CD4-positive, alpha-beta T cell treated with Interleukin-12 subunit alpha and Interleukin-12 subunit beta, for 1 hour (primary cell): ENCODE measurements around the gene SPINK8.
A peak's percentile ranks its signal among the peaks of the same experiment; 100 is the strongest.

Source experiments
- DNase-seq: peaks from one replicate; pipeline ENCODE4 v3.0.0-alpha.2; 2020

The SPINK8 gene

DNA sequence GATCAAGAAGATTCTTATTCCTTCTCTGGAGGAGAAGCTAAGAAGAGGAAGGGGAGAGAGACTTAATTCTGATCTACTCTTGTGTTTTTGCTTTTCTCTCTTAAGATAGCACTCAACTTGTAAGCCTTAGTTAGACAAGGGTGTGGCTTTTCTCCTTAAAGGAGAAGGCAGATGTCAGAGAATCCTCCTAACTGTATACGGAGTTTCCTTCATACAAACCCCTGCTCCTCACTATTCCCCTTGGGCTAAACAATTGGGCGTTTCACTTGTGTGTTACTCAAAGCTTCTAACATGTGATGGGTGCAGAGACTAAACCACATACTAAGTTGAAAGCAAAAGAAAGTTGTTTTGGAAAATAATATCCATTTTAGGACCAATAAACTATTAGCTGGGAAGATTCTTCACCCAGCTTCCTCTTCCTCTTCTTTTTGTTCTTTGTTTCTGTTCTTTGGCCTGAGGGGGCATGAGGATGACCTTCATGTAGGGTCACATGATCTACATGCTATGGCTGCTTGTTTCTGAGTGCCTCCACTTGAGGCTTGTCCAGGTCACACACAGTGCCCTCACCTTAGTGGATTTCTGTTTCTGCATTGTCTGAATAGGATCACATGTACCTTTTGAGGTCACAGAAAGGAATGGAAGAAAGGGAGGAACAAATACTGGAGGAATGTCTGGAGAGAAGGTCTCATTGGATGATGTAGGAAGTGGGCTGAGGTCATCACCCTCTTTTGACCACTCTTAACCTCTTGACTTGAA, 14.6 kb downstream of the SPINK8 start:
- DNase-seq = no peak

DNA sequence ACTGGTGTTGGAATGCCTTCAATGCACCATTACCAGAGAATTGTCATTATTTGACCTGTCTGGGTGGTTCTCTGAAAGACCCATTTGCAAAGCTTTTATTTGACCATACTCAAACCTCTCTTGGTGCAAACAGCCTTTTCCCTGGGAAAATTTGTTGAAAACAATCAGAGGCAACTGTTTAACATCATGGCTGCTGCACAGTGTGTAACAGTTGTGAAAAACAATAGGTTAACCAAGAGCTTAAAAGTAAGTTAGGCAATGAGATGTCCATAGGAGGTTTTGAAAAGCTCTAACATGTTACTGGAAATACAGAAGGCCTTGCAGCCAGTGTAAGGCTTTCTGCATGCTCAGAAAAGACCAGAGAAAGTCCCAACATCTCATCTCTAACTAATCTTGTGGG, 18.9 kb downstream of the SPINK8 start:
- DNase-seq = no peak

DNA sequence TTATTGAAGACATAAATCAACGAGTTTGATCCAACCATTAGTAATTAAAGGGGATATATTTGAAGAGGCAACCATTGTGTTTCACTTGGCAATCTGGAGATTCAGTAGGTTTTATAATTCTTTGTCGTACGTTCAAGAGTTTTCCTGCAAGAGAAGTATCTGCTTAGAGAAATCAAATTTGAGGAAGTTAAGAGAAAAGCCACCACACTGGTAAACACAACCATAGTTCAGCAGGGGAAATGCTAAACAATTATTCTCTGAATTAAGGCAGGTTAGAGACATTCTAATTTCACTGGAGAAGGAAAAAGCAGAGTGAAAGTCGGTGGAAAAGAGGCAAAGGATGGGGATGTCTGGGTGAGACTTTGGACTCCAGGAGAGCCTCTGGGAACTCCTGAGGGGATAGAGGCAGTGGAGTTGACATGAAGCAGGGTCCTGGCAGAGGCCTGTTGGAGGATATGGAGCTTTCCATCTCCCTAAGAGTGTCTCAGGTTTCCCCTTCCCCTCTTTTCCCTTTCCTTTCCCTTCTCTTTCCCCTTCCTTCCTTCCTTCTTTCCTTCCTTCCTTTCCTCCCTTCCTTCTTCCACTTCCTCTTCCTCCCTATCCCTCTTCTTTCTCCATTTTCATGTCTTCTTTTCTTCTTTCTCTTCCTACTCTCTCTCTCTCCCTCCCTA, 26.5 kb downstream of the SPINK8 start:
- DNase-seq = no peak

DNA sequence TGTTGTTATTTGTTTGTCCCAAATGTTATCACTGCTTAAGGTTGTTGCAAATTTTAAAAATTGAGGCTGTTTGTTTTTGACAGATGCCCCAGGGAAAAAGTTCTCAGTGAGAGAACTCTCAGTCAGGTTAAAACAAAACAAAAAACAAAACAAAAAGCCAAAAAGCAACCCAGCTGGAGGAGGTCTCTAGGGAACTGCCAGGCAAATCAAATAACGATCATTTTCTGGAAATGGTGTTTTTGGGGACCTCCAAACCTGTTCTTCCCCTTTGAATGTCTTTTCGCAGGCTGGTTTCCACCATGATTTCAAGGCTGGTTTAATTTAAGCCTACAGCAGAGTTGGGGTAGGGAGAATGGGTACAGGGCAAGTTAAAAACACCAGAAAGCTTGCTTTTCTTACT, 27.2 kb downstream of the SPINK8 start:
- no peak for DNase-seq

DNA sequence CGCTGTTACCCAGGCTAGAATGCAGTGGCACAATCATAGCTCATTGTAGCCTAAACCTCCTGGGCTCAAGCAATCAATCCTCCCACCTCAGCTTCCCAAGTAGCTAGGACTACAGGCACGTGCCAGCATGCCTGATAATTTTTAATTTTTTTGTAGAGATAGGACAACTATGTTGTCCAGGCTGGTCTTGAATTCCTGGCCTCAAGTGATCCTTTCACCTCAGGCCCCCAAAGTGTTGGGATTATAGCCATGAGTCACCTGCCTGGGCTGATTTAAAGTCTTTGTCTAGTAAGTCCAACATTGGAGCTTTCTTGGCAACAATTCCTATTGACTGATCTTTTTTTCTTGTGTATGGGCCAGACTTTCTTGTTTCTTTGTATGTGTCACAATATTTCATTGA, 28.1 kb downstream of the SPINK8 start:
- DNase-seq = no peak

DNA sequence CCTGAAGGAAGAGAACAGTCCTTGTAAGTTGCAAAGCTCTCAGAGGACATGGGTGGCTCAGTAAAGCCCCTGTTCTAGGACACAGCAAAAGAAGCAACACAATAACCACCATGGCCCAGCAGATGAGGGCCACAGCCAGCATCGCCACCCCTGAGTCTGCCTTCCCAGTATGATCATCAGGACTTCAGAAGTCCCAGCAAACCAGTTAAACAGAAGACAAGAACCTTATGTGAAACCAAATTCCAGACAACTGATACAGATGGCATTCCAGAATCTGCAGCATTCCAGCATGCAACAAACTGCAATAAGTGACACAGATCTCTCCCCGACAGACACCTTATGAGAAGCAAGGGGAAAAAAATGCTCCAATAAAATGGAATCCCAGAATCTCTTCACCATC, 30.4 kb downstream of the SPINK8 start:
- DNase-seq = no peak

DNA sequence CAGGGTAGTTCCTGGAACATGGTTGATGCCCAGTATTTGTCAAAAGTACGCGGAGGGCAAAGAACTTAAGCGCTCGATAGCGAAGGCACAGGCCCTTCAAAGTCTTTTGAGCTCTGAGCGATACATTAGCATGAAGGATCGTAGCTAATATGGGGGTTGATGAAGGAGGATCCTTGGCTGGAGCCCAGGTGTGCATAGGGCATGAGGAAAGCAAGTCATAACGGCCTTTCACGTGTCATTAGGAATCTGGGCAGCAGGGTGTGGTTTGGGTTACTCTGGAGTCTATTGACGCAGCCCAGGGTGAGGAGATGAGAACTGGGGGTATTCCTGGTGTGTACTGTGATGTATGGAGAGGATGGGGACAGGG, 31.7 kb downstream of the SPINK8 start:
- no peak for DNase-seq

DNA sequence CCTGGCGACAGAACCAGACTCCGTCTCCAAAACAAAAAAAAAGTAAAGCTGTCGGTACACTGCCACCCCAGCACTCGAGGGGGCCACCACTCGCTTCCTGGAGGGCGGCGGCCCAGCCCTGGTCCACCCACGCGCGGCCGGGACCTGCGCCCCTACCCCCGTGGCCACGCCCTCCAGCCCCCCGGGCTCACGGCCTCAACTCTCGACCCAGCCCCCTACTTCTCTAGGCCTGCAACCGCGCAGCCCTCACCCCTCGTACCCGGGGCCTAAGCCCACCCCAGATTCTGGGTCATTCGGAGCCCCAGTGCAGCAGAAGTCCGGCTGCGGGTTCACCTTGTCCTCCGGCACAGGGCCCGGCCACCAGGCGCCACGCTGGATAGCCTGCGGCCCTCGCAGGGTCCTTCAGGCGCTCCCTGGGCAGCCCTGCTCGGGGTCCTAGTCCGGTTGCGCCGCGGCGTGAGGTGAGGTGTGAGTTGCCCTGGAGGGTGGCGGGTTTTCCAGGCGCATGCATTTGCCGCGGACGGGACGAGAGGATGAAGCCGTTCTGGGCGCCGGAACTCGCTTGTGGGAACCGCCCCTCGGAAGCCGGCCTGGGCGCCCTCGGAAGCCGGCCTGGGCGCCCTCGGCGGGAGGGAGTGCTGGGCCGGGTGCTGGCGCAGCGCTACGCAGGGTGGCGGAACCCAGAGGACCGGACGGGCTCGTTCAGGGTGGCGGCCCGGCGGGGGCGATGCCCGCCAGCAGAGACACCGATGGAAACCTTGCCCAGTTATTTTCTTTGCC, 32.3 kb downstream of the SPINK8 start, which contains the start of gene NME6:
NME6 (minus strand) TSS at position 348 of the 780 bp plus-strand sequence.
- peak; percentile 92 for DNase-seq

DNA sequence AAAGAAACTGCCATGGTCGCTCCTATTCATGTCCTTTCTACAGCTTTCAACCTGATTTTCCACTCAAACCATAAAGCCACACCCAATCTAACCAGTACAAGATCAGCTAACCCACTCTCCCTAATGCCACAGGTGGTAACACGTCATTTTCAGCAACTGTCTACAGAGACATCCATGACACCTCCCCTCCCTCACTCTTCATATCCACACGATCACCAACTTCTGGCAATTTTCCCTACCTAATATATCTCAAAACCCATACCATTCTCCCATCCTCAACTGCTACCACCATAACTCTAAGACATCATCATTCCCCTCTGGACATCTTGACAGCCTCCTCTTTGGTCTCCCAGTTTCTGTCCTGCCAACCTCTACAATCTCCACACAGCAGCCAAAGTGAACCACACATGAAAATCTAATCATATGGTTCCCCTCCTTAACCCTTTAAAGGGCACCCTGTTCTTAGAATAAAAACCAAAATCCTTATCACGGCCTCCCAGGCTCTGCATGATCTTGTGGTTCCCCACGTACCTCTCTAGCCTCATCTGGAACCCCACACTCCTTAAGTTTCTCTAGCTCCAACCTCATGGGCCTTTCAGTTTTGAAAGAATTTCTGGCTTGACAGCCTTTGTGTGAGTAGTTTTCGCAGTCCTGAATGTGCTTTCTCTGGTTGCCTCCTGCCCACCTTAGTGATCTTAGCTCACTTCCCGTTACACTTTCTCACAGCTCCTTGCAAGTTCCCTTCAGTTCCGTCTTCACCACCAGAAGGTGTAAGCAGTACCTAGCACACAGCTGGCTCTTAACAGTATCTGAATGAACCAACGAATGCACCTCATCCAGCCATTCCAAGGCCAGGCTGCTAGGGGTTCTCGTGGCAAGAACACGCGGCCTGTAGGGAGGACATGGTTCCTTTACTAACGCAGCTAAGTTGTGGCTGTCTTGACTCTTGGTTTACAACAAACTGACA, 33.4 kb downstream of the SPINK8 start:
- peak; percentile 50 for DNase-seq

DNA sequence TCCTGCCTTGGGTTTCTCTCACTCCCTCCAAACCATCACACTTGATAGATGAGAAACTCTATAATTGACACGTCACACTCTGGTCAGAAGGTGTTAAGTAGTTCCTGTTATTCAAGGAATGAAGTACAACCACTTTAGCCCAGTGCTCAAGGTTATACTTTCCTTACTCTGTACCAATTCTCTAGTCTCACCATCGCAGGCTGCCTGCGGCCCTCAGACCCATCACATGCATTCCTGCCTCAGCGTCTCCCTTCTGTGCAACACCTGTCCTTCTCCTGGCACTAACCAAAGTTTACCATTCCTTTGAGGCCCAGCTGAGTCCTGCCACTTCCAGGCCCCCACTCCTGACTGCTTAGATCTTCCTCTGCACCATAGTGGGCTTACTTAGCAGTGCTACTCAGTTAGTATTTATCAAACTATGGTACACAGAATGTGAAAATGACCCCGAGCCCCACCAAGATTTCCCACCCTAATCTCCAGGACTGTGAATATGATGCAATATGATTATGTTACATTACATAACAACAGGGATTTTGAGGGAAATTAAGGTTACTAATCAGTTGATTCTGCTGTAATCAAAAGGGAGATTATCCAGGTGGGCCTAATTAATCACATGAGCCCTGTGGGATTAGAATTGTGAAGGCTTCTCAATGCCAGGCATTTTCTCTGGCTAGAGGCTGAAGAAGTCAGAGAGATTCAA, 36.2 kb downstream of the SPINK8 start:
- no peak for DNase-seq

DNA sequence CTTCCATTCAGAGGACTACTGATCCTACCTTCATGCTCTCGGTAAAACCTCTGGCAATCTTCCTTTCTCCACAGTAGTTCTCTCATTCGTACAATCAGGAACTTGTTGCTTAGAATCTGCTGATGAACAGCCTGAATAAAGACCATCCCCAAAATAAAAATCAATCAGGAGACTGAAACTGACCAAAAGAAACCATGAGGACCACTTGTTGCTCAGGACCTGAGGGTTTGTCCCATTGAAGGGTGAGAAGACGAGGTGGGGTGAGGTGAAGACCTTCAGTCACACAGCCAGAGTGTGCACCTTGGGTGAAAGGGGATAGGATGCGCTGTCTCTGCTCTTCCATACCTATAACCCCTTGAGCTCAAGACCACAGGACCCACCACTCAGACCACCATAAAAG, 36.8 kb downstream of the SPINK8 start:
- no peak for DNase-seq

DNA sequence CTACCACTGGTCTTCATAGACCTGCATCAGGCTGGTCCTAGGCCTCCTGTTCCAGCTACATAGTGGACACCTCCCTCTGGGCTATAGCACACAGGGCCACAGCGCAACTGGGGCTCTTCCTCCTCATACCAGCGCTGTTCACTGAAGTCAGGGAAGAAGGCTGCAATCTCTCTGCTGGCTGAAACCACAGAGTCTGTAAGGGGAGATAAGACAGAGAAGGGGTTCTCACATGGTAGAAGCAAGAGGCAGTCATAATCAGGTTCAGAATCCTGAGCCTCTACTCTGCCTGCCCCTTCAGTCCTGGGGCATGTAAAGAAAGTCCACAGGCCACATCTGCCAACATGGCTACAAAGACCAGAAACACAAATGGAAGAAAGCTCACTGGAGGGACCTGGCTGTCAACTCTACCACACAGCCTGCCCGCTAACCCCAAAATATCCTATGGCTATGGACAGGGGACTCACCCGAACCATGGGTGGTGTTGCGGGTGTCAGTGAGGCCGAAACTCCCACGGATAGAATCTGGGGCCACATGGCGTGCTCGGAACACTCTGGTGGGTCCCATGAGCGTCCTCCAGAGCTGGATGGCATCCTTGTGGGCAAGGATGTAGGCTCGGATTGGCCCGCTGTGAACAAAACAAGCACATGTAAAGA, 38.7 kb downstream of the SPINK8 start:
- DNase-seq = no peak

DNA sequence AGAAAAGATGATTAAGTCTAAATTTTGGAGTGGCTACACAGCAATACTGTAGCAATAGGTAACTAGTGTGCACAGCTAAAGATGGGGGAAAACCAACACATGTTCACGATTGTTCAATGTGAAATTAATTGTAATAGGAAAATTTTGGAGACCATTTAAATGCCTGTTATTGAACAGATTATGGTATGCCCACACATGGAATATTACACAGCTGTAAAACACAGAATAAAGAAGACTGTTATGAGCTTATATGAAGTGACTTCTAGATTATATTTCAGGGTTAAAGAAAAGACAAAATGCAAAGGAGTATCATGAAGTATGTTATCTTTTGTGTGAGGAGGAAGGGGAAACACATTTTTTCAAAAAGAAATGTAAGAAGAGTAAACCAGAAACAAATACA, 43.8 kb downstream of the SPINK8 start:
- DNase-seq = no peak

DNA sequence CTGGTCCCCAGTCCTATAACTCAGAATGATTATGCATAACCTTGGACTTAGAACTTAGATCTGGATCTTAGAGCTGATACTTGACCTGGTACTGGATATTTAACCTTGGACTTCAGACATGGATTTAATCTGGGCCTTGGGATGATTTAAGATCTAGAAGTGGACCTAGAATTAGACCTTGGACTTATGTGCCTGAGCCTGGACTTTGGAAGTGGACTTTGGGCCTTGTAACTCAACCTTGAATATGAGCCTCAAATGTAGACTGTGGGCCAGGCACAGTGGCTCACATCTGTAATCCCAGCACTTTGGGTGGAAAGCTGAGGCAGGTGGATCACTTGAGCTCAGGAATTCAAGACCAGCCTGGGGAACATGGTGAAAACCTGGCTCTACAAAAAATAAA, 46.4 kb downstream of the SPINK8 start:
- no peak for DNase-seq

DNA sequence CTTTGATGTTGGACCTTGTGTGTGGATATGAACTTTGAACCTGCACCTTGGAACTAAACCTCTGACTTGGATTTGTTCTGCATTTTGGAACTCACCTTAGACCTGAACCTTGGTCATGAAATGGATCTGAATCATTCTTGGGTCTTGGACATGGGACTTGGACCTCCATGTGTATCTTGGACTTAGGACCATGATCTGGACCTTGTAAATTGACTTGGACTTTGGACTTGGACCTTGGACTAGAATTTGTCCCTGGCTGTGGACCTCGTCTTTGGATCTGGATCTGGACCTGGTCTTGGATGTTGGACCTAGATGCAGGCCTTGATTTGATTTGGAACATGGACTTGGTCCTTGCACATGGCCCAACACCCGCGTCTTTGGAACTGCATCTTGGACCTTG, 47.2 kb downstream of the SPINK8 start:
- DNase-seq = no peak

DNA sequence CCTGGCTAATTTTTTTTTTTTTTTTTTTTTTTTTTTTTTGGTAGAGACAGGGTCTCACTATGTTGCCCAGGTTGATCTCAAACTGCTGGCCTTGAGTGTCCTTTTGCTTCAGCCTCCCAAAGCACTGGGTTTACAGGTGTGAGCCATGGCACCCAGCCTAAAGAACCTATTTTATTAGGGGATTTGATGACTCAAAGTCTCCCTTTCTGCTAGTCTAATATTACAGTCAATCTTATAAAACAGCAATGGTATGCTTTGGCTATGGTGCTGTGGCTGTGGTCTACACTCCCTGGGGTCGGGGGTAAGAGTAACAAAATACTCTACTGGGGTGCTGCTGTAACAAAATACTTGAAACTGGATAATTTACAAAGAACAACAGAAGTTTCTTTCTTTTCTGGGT, 47.8 kb downstream of the SPINK8 start:
- DNase-seq = no peak

DNA sequence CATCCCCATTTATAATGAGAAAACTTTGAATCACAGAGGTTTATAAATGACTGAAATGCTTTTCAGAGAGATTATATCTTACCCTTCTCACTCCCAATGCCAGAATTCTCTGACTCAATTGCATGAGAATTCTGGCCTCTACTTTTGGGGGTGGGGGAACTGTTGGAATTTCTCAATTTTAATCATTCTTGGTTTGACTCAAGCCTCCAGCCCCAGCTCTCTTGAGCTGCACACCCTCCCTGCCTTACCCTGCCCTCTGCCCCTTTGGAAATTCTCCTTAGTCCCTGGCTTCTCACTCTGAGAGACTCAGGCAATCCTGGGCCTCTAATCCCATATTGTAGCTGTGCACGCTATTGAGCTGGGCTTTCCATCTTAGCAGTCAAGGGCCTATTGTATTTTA, 48.3 kb downstream of the SPINK8 start:
- no peak for DNase-seq

DNA sequence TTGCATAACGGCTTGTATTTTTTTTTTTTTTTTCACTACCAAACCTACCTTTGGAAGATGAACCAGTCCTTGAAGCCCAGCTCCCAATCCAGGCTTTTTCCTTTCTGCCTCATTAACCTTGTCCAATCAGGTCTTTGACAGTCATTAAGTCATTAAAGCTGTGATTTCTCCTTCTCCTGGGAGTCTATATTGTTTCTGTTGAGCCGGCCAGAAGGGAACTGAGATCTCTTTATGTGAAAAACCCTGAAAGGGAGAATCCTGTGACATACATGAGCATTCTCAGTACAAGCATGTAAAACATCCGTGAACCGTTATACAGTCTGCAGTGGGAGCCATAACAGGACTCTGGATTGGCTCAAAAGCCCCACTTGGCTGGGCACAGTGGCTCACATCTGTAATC, 52.6 kb downstream of the SPINK8 start:
- DNase-seq = no peak

DNA sequence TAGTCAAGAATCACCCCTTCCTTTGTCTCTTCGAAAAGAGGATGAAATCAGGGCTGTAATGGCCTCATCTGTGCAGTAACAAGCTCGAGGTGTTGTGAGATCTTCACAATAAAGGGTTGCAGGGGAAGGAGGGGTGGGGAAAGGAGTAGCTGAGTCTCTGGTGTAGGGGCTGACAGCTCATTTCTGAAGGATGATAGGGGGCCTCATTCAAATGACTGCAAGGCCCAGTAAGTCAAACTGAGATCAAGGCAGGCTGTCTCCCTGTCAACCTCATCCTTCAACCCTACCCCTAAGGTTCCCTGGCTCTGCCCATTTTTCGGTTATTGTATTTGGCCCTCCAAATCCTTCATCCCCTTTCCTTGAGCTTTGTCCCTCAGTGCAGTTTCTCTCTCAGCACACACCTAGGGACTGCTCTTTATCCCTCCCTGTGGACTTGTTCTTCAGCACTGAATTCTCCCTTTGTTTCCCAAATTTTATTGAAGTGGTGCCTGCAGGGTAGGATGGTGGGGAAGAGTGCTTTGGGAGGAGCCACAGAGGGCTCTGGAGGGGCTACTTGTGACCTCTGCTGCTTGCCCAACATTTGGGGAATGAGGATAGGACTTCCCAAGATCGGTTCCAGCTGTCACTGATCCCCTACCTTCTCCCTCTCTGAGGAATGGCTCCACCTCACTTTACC, 54.4 kb downstream of the SPINK8 start:
- no peak for DNase-seq

DNA sequence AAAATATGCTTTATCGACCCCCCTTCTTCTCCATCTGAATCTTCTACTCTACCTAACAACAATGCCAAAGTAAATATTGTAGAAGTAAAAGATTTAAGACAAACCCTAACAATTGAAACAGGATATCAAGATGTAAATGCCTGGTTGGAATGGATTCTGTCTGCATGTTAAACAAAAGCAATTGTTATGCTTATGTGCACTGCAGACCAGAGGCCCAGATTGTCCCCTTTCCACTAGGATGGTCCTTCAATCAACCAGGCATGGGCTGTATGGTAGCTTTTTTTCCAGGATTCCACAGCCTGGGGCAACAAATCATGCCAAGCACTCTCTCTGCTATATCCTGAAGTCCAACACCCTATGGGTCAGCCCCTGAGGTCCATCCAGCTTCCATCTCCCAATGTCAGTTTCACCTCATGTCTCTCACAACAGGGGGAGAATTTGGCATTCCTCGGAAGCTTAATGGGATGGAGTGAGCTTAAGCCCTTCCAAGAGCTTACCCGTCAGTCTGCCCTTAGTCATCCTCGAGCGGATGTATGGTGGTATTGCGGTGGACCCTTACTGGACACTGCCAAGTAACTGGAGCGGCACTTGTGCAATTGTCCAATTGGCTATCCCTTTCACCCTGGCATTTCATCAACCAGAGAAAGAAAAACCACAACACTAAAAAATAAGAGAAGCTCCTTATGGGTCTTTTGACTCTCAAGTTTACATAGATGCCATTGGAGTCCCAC, 56.4 kb downstream of the SPINK8 start:
- no peak for DNase-seq
